Heart left ventricle (tissue), 16 donors: ENCODE results near the gene FBXW5. TPM values are rescaled to one million over a fixed set of nuclear protein-coding genes. Genes with fewer than 3 reads are reported as not detected.

Experiments used
- ATAC-seq, 4 donors: fragments of 200-7000 bp; cut with Tn5 transposase; one replicate each; pipeline ENCODE4 v1.9.1; 2020 to 2022; ENCODE audit warnings: moderate library complexity in 4 of 4, mild to moderate bottlenecking in 3 of 4, moderate number of reproducible peaks in 1 of 4
- DNase-seq, 5 donors: peaks; one replicate each; pipeline ENCODE4 v3.0.0-alpha.2; 2020
- H3K27ac ChIP-seq, 12 donors: fragments of 200-600 bp; sonication (generic) in 4 of 12; one replicate each; pipeline versions ENCODE4 v1.5.0 to v1.8.0; 2016 to 2022; ENCODE audit warnings: mild to moderate bottlenecking in 2 of 12
- H3K27me3 ChIP-seq, 9 donors: fragments of 200-600 bp; sonication (generic) in 2 of 9; one replicate each; pipeline versions ENCODE4 v1.5.1 to v1.8.0; 2016 to 2022; ENCODE audit warnings: mild to moderate bottlenecking in 3 of 9
- H3K36me3 ChIP-seq, 9 donors: fragments of 200-600 bp; sonication (generic) in 2 of 9; one replicate each; pipeline versions ENCODE4 v1.5.0 to v1.8.0; 2018 to 2022; ENCODE audit warnings: mild to moderate bottlenecking in 2 of 9
- H3K4me1 ChIP-seq, 12 donors: fragments of 200-600 bp; sonication (generic) in 4 of 12; one replicate each; pipeline versions ENCODE4 v1.5.0 to v1.8.0; 2016 to 2022; ENCODE audit warnings: mild to moderate bottlenecking in 3 of 12
- H3K4me3 ChIP-seq, 12 donors: fragments of 200-600 bp; sonication (generic) in 4 of 12; one replicate each; pipeline versions ENCODE4 v1.5.0 to v1.8.0; 2017 to 2022; ENCODE audit warnings: mild to moderate bottlenecking in 9 of 12, moderate library complexity in 4 of 12
- H3K9me3 ChIP-seq, 12 donors: fragments of 200-600 bp; sonication (generic) in 4 of 12; one replicate each; pipeline versions ENCODE4 v1.5.0 to v1.8.0; 2016 to 2022; ENCODE audit warnings: mild to moderate bottlenecking in 1 of 12
- POLR2A ChIP-seq, 2 donors: fragments of 450-650 bp; IDR thresholded peaks; one replicate each; pipeline ENCODE4 v1.6.1; 2017; ENCODE audit warnings: antibody characterized with exemption in 2 of 2, mild to moderate bottlenecking in 2 of 2, moderate library complexity in 2 of 2
- WGBS, 4 donors: extraction: QIAGEN DNeasy Blood & Tissue Kit in 2 of 4; methylation state at CpG; one replicate each; pipeline versions ENCODE4 v1.1.5 to v1.1.7; 2013 to 2018; 5-methylcytosine and 5-hydroxymethylcytosine counted together
- intact Hi-C, 10 donors: fragments of 100-400 bp; cut with DNase I; formaldehyde crosslinking; loops; one replicate each; pipeline versions ENCODE4 v1.11.1 to v1.14.2; 2022
- polyA plus RNA-seq, 2 donors: library from polyadenylated mRNA; stranded (reverse); fragments of 200-250 nt; gene quantifications; one replicate each; pipeline ENCODE4 v1.2.3, GENCODE V29; 2013
- total RNA-seq, 9 donors: library from RNA; depleted of rRNA in 2 of 9; stranded (reverse); fragments of >200 nt in 2 of 9; fragmentation: NEBNext Ultra II Directional in 3 of 9; extraction: Animal tissue kit (Norgen Biotek cat#: 25700) in 3 of 9; gene quantifications; one replicate each; pipeline versions ENCODE4 v1.1.0 to v1.2.4, GENCODE V29; 2016 to 2023
- TF ChIP-seq, protein P1 (sequence below), 12 donors: fragments of 200-600 bp; sonication (generic) in 4 of 12; IDR thresholded peaks; one replicate each; pipeline versions ENCODE4 v1.5.0 to v1.8.0; 2018 to 2022; ENCODE audit warnings: antibody characterized with exemption in 12 of 12, mild to moderate bottlenecking in 5 of 12
- donor health status: ischemic (EF 13 %, LVEDD 7.1; RV severe dilation, severe dysfunction).
- donor health status: healthy with polysubstance abuse.
- donor health status: DM: no; HTN: yes; CAD: no.
- donor health status: DM: no; HTN: no; CAD: no.
- donor health status: ischemic (EF 25% LVEDD 6.9; RV normal size, moderate dysfunction).
- donor health status: ischemic (EF 25% LVEDD 5.7; RV mildly dilated, moderate dysfunction).
- donor health status: healthy.
- donor health status: DM: yes; HTN: yes; CAD: no.
- donor health status: ischemic (EF 35%, LVEDD 5.7; RV mildly dilated, moderate dysfunction).
- donor health status: nonischemic (EF 11% LVEDD 7.7; RV severe dilation, severe dysfunction).
- donor health status: DM: yes; HTN: yes; CAD: no.
- donor health status: PGD.
- donor health status: ischemic (EF 29% LVEDD 5.4; RV normal size, mild dysfunction).
- donor health status: nonischemic (EF 23%, LVEDD 6.1; RV moderate dilation, normal function).

The FBXW5 gene
- total and polyA plus RNA-seq, 11 donors, result 110 to 388 (median 148) TPM

- Histone ChIP-seq H3K9me3 (no peaks in the 10 kb centered on the region), H3K27me3 (no peaks in the 10 kb centered on the region), H3K36me3 (no peaks in the 10 kb centered on the region), H3K4me1 (peaks cover 4 to 48% (median 28%) of the 10 kb centered on the region in 12 donors), H3K27ac (no peak overlapping the region), H3K4me3 (no peak overlapping the region)
- 71 to 83% (median 74%) methylated on average over 11 to 22 of the region's 22 CpGs for WGBS, 4 donors
- intact Hi-C loops, result no loop called here
- ATAC-seq (peak in 2 of 4 donors; percentile 8 to 21), DNase-seq (no peak)
- TF ChIP-seq, protein P1, sequence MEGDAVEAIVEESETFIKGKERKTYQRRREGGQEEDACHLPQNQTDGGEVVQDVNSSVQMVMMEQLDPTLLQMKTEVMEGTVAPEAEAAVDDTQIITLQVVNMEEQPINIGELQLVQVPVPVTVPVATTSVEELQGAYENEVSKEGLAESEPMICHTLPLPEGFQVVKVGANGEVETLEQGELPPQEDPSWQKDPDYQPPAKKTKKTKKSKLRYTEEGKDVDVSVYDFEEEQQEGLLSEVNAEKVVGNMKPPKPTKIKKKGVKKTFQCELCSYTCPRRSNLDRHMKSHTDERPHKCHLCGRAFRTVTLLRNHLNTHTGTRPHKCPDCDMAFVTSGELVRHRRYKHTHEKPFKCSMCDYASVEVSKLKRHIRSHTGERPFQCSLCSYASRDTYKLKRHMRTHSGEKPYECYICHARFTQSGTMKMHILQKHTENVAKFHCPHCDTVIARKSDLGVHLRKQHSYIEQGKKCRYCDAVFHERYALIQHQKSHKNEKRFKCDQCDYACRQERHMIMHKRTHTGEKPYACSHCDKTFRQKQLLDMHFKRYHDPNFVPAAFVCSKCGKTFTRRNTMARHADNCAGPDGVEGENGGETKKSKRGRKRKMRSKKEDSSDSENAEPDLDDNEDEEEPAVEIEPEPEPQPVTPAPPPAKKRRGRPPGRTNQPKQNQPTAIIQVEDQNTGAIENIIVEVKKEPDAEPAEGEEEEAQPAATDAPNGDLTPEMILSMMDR (IDR thresholded peaks at IDR 0.05), result no peak
- no peak for TF ChIP-seq POLR2A (IDR thresholded peaks at IDR 0.05)
Observed at GRCh38 chr9:136964171-136964689, 19.7 kb upstream of the FBXW5 start.

GRCh38 chr9:136963751-136964150 is 19.2 kb upstream of the FBXW5 start:
- Histone ChIP-seq H3K9me3 (no peaks in the 10 kb centered on the region), H3K27ac (no peak overlapping the region), H3K4me1 (peaks cover 4 to 46% (median 28%) of the 10 kb centered on the region in 12 donors), H3K36me3 (no peaks in the 10 kb centered on the region), H3K4me3 (no peak overlapping the region), H3K27me3 (no peaks in the 10 kb centered on the region)
- no peak for TF ChIP-seq POLR2A (IDR thresholded peaks at IDR 0.05)
- TF ChIP-seq, protein P1 (IDR thresholded peaks at IDR 0.05), result no peak
- DNase-seq, result no peak
- WGBS, 4 donors, result 82 to 95% (median 90%) methylated on average over 4 to 12 of the region's 12 CpGs
- intact Hi-C loops, result no loop called here
- no peak for ATAC-seq

- Histone ChIP-seq H3K36me3 (no peaks in the 10 kb centered on the region), H3K4me1 (peaks cover 4 to 46% (median 28%) of the 10 kb centered on the region in 12 donors), H3K27me3 (no peaks in the 10 kb centered on the region), H3K27ac (peak overlapping the region in 1 of 12 donors; percentile 7), H3K4me3 (no peak overlapping the region), H3K9me3 (no peaks in the 10 kb centered on the region)
- no peak for TF ChIP-seq POLR2A (IDR thresholded peaks at IDR 0.05)
- TF ChIP-seq, protein P1 (IDR thresholded peaks at IDR 0.05), result no peak
- intact Hi-C loops, result no loop called here
- WGBS, 4 donors, result 88 to 94% (median 90%) methylated on average over 14 to 15 of the region's 15 CpGs
- no peak for DNase-seq
- no peak for ATAC-seq
Observed at GRCh38 chr9:136963341-136963740, 18.8 kb upstream of the FBXW5 start.

GRCh38 chr9:136962701-136963248 is 18.2 kb upstream of the FBXW5 start:
- TF ChIP-seq POLR2A (IDR thresholded peaks at IDR 0.05), result no peak
- TF ChIP-seq, protein P1 (IDR thresholded peaks at IDR 0.05), result no peak
- ATAC-seq, result no peak
- intact Hi-C loops, result no loop called here

More at GRCh38 chr9:136962701-136963248, 18.2 kb upstream of the FBXW5 start:
- Histone ChIP-seq H3K36me3 (no peaks in the 10 kb centered on the region), H3K4me1 (peaks cover 4 to 46% (median 28%) of the 10 kb centered on the region in 12 donors), H3K4me3 (no peak overlapping the region), H3K9me3 (no peaks in the 10 kb centered on the region), H3K27me3 (no peaks in the 10 kb centered on the region), H3K27ac (no peak overlapping the region)
- no peak for DNase-seq
- WGBS, 4 donors, result 81 to 88% (median 84%) methylated on average over 11 of the region's 11 CpGs
